BJ (cell line): ENCODE measurements around the gene POLE. TPM values are rescaled to one million over a fixed set of nuclear protein-coding genes. Genes with fewer than 3 reads are reported as not detected.
A peak's percentile ranks its signal among the peaks of the same experiment; 100 is the strongest.

Experiments used
- CTCF ChIA-PET: fragments of 350-600 bp; formaldehyde crosslinking; extraction: SDS; loops from one replicate; lab custom pipeline; 2021; ENCODE audit warnings: antibody characterized with exemption, inconsistent platforms; lab: Yijun Ruan, JAX
- POLR2A ChIA-PET: fragments of 300-600 bp; sonication (Branson Sonifier 250); formaldehyde crosslinking; extraction: SDS; loops from one replicate; lab custom pipeline; 2021; ENCODE audit warnings: antibody characterized with exemption; lab: Charles Lee
- DNase-seq: peaks from one replicate; pipeline ENCODE4 v3.0.0-alpha.2; 2011; ENCODE audit warnings: low read depth
- H3K27me3 ChIP-seq: 2 replicates; pipeline ENCODE4 v1.6.0; 2011; ENCODE audit warnings: low read length; ENCODE audit not compliant: control insufficient read depth, insufficient read depth
- H3K36me3 ChIP-seq: 2 replicates; pipeline ENCODE4 v1.5.1; 2011; ENCODE audit warnings: low read length; ENCODE audit not compliant: control insufficient read depth, insufficient read depth
- H3K4me3 ChIP-seq: 2 replicates; pipeline ENCODE4 v1.5.1; 2011; ENCODE audit warnings: low read depth, mild to moderate bottlenecking, control low read depth, low read length
- polyA plus RNA-seq: library from polyadenylated mRNA; depleted of rRNA; stranded (reverse); fragments of >200 nt; gene quantifications from 2 replicates; pipeline ENCODE4 v1.2.3, GENCODE V29; 2011
- TF ChIP-seq, protein P1 (sequence below): IDR thresholded peaks from 2 replicates; pipeline ENCODE4 v1.5.1; 2011; ENCODE audit warnings: low read depth, mild to moderate bottlenecking, control low read depth, inconsistent platforms, low read length, moderate library complexity; ENCODE audit not compliant: insufficient read depth

The POLE gene
- polyA plus RNA-seq, 1 experiment: 17.7 TPM

GRCh38 chr12:132610051-132610759 is 76.9 kb downstream of the POLE start, which contains the start of gene LRCOL1:
Gene LRCOL1 (minus strand): TSS chr12:132610582. CDS start chr12:132606251, 4,331 bp downstream.
- TF ChIP-seq, protein P1, sequence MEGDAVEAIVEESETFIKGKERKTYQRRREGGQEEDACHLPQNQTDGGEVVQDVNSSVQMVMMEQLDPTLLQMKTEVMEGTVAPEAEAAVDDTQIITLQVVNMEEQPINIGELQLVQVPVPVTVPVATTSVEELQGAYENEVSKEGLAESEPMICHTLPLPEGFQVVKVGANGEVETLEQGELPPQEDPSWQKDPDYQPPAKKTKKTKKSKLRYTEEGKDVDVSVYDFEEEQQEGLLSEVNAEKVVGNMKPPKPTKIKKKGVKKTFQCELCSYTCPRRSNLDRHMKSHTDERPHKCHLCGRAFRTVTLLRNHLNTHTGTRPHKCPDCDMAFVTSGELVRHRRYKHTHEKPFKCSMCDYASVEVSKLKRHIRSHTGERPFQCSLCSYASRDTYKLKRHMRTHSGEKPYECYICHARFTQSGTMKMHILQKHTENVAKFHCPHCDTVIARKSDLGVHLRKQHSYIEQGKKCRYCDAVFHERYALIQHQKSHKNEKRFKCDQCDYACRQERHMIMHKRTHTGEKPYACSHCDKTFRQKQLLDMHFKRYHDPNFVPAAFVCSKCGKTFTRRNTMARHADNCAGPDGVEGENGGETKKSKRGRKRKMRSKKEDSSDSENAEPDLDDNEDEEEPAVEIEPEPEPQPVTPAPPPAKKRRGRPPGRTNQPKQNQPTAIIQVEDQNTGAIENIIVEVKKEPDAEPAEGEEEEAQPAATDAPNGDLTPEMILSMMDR: no peak
- H3K4me3 ChIP-seq: peak within 1 kb of the TSS; percentile 14; the same call in 1 of the 2 replicates
- H3K36me3 ChIP-seq: no peaks in the 10 kb centered on the region
- ChIA-PET POLR2A (no interaction called here), CTCF (interaction anchor here (0.6 to 4.5 kb wide), 4 partner anchors 10 to 195 kb away, joined by 3 to 35 read pairs (median 7); no protein-coding TSS in a partner anchor)
- peaks cover 14% of the 10 kb centered on the region for H3K27me3 ChIP-seq
- no peak for DNase-seq

GRCh38 chr12:132608231-132609171 is 78.6 kb downstream of the POLE start:
- ChIA-PET POLR2A (no interaction called here), CTCF (interaction anchor here (3.0 to 4.5 kb wide), 2 partner anchors 8 to 194 kb away, joined by 11 to 35 read pairs; no protein-coding TSS in a partner anchor)
- DNase-seq: no peak
- H3K4me3 ChIP-seq: no peak overlapping the region
- H3K27me3 ChIP-seq: peaks cover 27% of the 10 kb centered on the region
- H3K36me3 ChIP-seq: no peaks in the 10 kb centered on the region
- TF ChIP-seq, protein P1: no peak

DNA sequence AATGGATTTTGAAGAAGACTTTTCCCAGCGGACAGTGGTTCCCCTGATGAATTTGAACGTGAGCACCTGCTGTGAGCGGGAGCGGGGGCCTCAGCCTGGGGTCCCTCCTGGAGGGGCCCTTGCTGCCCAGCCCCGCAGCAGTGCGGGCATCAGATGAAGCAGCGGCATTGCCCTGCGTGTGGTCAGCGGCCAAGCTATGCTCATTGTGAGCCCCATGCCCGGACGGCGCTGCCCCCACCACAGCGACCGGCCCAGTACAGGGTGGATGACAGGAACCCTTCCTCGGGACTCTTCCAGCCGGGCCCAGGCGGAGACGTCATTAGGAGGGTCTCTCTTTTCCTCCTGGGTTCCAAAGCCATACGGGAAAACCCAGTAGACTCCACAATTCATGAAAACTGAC is 80.2 kb downstream of the POLE start:
- CTCF ChIA-PET: no interaction called here
- TF ChIP-seq, protein P1: no peak
- no peak for DNase-seq
- no peak overlapping the region for H3K4me3 ChIP-seq
- H3K27me3 ChIP-seq: peaks cover 34% of the 10 kb centered on the region
- no peaks in the 10 kb centered on the region for H3K36me3 ChIP-seq
- POLR2A ChIA-PET: no interaction called here

- H3K27me3 ChIP-seq: peaks cover 33% of the 10 kb centered on the region
- no peaks in the 10 kb centered on the region for H3K36me3 ChIP-seq
- H3K4me3 ChIP-seq: no peak overlapping the region
- POLR2A ChIA-PET: no interaction called here
- TF ChIP-seq, protein P1: no peak
- CTCF ChIA-PET: no interaction called here
- no peak for DNase-seq
These were observed 80.7 kb downstream of the POLE start for GRCh38 chr12:132606466-132606865.

GRCh38 chr12:132605892-132606291 is 81.2 kb downstream of the POLE start:
- TF ChIP-seq, protein P1: no peak
- ChIA-PET CTCF (no interaction called here), POLR2A (no interaction called here)
- no peak for DNase-seq
- Histone ChIP-seq H3K4me3 (no peak overlapping the region), H3K27me3 (peaks cover 31% of the 10 kb centered on the region), H3K36me3 (no peaks in the 10 kb centered on the region)
